HCT116 (cell line): ENCODE data around the gene PPFIBP1. TPM values are rescaled to one million over a fixed set of nuclear protein-coding genes. Genes with fewer than 3 reads are reported as not detected.

Source experiments
- ATAC-seq: fragments of 200-7000 bp; cut with Tn5 transposase; 2 replicates; pipeline ENCODE4 v1.9.1; 2020; ENCODE audit warnings: mild to moderate bottlenecking, moderate library complexity
- BruUV-seq: library from RNA; stranded (reverse); fragments of 400-500 nt; replicated peaks from 2 replicates; lab custom pipeline; 2021; lab: Mats Ljungman, UMichigan
- CTCF ChIA-PET: fragments of 300-600 bp; sonication (Branson Sonifier 250); formaldehyde crosslinking; loops from one replicate; lab custom pipeline; 2021; ENCODE audit warnings: antibody characterized with exemption; lab: Charles Lee
- POLR2A ChIA-PET: fragments of 300-600, 350-600 bp; sonication (Branson Sonifier 250); formaldehyde crosslinking; loops from one replicate; lab custom pipeline; 2021; ENCODE audit warnings: antibody characterized with exemption; lab: Charles Lee
- RAD21 ChIA-PET, 2 experiments: fragments of 300-600 bp; sonication (Branson Sonifier 250); formaldehyde crosslinking; loops; one replicate each; lab custom pipeline; 2023; ENCODE audit warnings: low total read pairs in 2 of 2; ENCODE audit not compliant: uncharacterized antibody in 2 of 2, unreplicated experiment in 2 of 2, low non-redundant PET in 1 of 2; lab: Charles Lee
- DNase-seq: peaks from one replicate; pipeline ENCODE4 v3.0.0-alpha.2; 2010; ENCODE audit warnings: low read depth, low spot score
- H2AFZ ChIP-seq: fragments of 200-600 bp; shearing (Covaris generic), sonication (generic); 2 replicates; pipeline ENCODE4 v1.6.1; 2017; ENCODE audit warnings: low read depth, mixed run types, mixed read lengths, antibody characterized with exemption, low read length; ENCODE audit not compliant: poor library complexity, severe bottlenecking
- H3K27ac ChIP-seq: 2 replicates; pipeline ENCODE4 v1.5.1; 2012; ENCODE audit warnings: low read depth, low read length
- H3K27me3 ChIP-seq: fragments of 200-600 bp; sonication (generic); 2 replicates; pipeline ENCODE4 v1.6.1; 2016; ENCODE audit warnings: mixed run types, low read length, mixed read lengths; ENCODE audit not compliant: insufficient read depth
- H3K36me3 ChIP-seq, 2 experiments: fragments of 200-500 bp in 1 of 2; fragments of 200-600 bp in 1 of 2; sonication (Bioruptor generic) in 1 of 2; sonication (generic) in 1 of 2; 2 replicates each; pipeline versions ENCODE4 v1.5.1 to v1.6.1; 2014 to 2016; ENCODE audit warnings: low read length in 2 of 2, inconsistent platforms in 1 of 2, mixed read lengths in 1 of 2, mixed run types in 1 of 2; ENCODE audit not compliant: insufficient read depth in 2 of 2, control insufficient read depth in 1 of 2
- H3K4me1 ChIP-seq, 2 experiments: fragments of 200-600 bp in 1 of 2; sonication (generic) in 1 of 2; 2 replicates each; pipeline versions ENCODE4 v1.5.1 to v1.6.1; 2012 to 2017; ENCODE audit warnings: low read length in 2 of 2, inconsistent platforms in 1 of 2, mild to moderate bottlenecking in 1 of 2, mixed read lengths in 1 of 2, mixed run types in 1 of 2, moderate library complexity in 1 of 2; ENCODE audit not compliant: insufficient read depth in 2 of 2, control insufficient read depth in 1 of 2
- H3K4me2 ChIP-seq: fragments of 200-600 bp; sonication (generic); 2 replicates; pipeline ENCODE4 v1.6.1; 2017; ENCODE audit warnings: mixed run types, low read length, mixed read lengths
- H3K4me3 ChIP-seq, 2 experiments: fragments of 200-600 bp in 1 of 2; sonication (generic) in 1 of 2; replicated peaks in 1 of 2; 2 replicates each; pipeline ENCODE4 v1.5.1; 2011 to 2016; ENCODE audit warnings: low read length in 2 of 2, control low read depth in 1 of 2, low read depth in 1 of 2, mild to moderate bottlenecking in 1 of 2, mixed read lengths in 1 of 2, mixed run types in 1 of 2
- H3K79me2 ChIP-seq: fragments of 200-600 bp; sonication (generic); 2 replicates; pipeline ENCODE4 v1.6.1; 2017; ENCODE audit warnings: mild to moderate bottlenecking, mixed run types, low read length, moderate library complexity, mixed read lengths; ENCODE audit not compliant: insufficient read depth
- H3K9ac ChIP-seq: fragments of 200-600 bp; sonication (generic); 2 replicates; pipeline ENCODE4 v1.6.1; 2016; ENCODE audit warnings: low read length, mixed read lengths
- H3K9me2 ChIP-seq: fragments of 200-600 bp; sonication (generic), shearing (Covaris generic); 2 replicates; pipeline ENCODE4 v1.6.1; 2017; ENCODE audit warnings: mixed run types, mild to moderate bottlenecking, moderate library complexity; ENCODE audit not compliant: insufficient read depth
- H3K9me3 ChIP-seq, 2 experiments: fragments of 200-500 bp in 1 of 2; fragments of 200-600 bp in 1 of 2; sonication (Bioruptor generic) in 1 of 2; sonication (generic) in 1 of 2; 2 replicates each; pipeline ENCODE4 v1.6.1; 2014 to 2017; ENCODE audit warnings: low read length in 2 of 2, mixed read lengths in 2 of 2, inconsistent platforms in 1 of 2, low read depth in 1 of 2, mild to moderate bottlenecking in 1 of 2, mixed run types in 1 of 2, moderate library complexity in 1 of 2; ENCODE audit not compliant: control insufficient read depth in 1 of 2, insufficient read depth in 1 of 2
- H4K20me1 ChIP-seq: fragments of 200-600 bp; sonication (generic), shearing (Covaris generic); 2 replicates; pipeline ENCODE4 v1.6.1; 2017; ENCODE audit warnings: mixed run types, mild to moderate bottlenecking, moderate library complexity; ENCODE audit not compliant: insufficient read depth
- EZH2phosphoT487 ChIP-seq: fragments of 200-600 bp; IDR thresholded peaks from 2 replicates; pipeline ENCODE4 v1.6.1; 2018; ENCODE audit warnings: antibody characterized with exemption, borderline replicate concordance
- JUND ChIP-seq: IDR thresholded peaks from 2 replicates; pipeline ENCODE4 v1.6.1; 2012
- MAX ChIP-seq: IDR thresholded peaks from 2 replicates; pipeline ENCODE4 v1.6.1; 2012
- POLR2A ChIP-seq: IDR thresholded peaks from 2 replicates; pipeline ENCODE4 v1.7.0; 2011; ENCODE audit warnings: borderline replicate concordance; ENCODE audit not compliant: insufficient read depth, insufficient read length; ENCODE audit errors: extremely low read depth
- SP1 ChIP-seq: IDR thresholded peaks from 2 replicates; pipeline ENCODE4 v1.6.1; 2012; ENCODE audit warnings: low read depth
- SRF ChIP-seq: IDR thresholded peaks from 2 replicates; pipeline ENCODE4 v1.6.1; 2012; ENCODE audit warnings: low read depth
- ZBTB33 ChIP-seq: IDR thresholded peaks from 2 replicates; pipeline ENCODE4 v1.6.1; 2011; ENCODE audit warnings: mild to moderate bottlenecking, low read length, moderate library complexity; ENCODE audit not compliant: insufficient replicate concordance; ENCODE audit errors: extremely low read depth
- ZFX ChIP-seq: fragments of 450-650 bp; IDR thresholded peaks from 2 replicates; pipeline ENCODE4 v1.6.1; 2017
- ZNF274 ChIP-seq: fragments of 200-500 bp; sonication (Bioruptor generic); IDR thresholded peaks from 2 replicates; pipeline ENCODE4 v1.6.1; 2014; ENCODE audit warnings: mild to moderate bottlenecking, low read depth, low read length, inconsistent platforms
- intact Hi-C: fragments of 100-400 bp; cut with micrococcal nuclease; formaldehyde crosslinking; loops from 2 replicates; pipeline ENCODE4 v1.10.0; 2022
- total RNA-seq: library from RNA; stranded (reverse); gene quantifications from one replicate; pipeline ENCODE4 v1.2.1, GENCODE V29; 2021; ENCODE audit not compliant: unreplicated experiment
- TF ChIP-seq, protein P1 (sequence below): IDR thresholded peaks from 2 replicates; pipeline ENCODE4 v1.6.1; 2012; ENCODE audit warnings: low read depth

Gene PPFIBP1
- total RNA-seq, 1 experiment from 2014 or later = 102 TPM

DNA sequence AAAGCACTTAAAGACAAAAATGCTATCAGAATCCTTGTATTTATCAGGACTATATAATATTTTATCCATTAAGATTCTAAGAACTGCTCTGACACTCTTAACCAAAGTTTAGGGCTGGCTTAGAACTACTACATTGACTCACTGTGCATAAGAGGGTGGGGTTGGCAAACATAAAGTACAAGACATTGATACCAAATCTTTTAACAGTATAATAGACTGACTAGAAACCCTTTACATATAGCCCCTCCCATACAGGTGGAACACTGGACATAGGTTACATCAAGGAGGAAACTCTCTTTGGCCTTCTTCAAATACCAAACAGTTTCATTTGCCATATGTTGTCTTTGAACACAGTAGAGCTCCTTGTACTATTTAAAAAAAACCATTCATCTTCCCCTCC, 156.6 kb downstream of the PPFIBP1 start:
- H2AFZ ChIP-seq = no peak overlapping the region
- no peak overlapping the region for H3K4me2 ChIP-seq
- H3K27ac ChIP-seq = no peak overlapping the region
- no peak for TF ChIP-seq POLR2A
- TF ChIP-seq SP1 = no peak
- no peak for TF ChIP-seq ZNF274
- TF ChIP-seq MAX = no peak
- TF ChIP-seq ZFX = no peak
- no peak for TF ChIP-seq EZH2phosphoT487
- TF ChIP-seq JUND = no peak
- TF ChIP-seq ZBTB33 = no peak
- TF ChIP-seq, protein P1, sequence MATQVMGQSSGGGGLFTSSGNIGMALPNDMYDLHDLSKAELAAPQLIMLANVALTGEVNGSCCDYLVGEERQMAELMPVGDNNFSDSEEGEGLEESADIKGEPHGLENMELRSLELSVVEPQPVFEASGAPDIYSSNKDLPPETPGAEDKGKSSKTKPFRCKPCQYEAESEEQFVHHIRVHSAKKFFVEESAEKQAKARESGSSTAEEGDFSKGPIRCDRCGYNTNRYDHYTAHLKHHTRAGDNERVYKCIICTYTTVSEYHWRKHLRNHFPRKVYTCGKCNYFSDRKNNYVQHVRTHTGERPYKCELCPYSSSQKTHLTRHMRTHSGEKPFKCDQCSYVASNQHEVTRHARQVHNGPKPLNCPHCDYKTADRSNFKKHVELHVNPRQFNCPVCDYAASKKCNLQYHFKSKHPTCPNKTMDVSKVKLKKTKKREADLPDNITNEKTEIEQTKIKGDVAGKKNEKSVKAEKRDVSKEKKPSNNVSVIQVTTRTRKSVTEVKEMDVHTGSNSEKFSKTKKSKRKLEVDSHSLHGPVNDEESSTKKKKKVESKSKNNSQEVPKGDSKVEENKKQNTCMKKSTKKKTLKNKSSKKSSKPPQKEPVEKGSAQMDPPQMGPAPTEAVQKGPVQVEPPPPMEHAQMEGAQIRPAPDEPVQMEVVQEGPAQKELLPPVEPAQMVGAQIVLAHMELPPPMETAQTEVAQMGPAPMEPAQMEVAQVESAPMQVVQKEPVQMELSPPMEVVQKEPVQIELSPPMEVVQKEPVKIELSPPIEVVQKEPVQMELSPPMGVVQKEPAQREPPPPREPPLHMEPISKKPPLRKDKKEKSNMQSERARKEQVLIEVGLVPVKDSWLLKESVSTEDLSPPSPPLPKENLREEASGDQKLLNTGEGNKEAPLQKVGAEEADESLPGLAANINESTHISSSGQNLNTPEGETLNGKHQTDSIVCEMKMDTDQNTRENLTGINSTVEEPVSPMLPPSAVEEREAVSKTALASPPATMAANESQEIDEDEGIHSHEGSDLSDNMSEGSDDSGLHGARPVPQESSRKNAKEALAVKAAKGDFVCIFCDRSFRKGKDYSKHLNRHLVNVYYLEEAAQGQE = no peak
- no peak for TF ChIP-seq SRF
- ChIA-PET RAD21 (no interaction called here), CTCF (no interaction called here), POLR2A (no interaction called here)
- no peaks in the 10 kb centered on the region for H4K20me1 ChIP-seq
- no TSS peak for BruUV-seq
- no peaks in the 10 kb centered on the region for H3K9me3 ChIP-seq
- H3K36me3 ChIP-seq = peaks cover 15 to 18% of the 10 kb centered on the region in 2 experiments; a peak in 3 of 4 replicates
- no peaks in the 10 kb centered on the region for H3K9me2 ChIP-seq
- H3K4me3 ChIP-seq = no peak overlapping the region
- H3K27me3 ChIP-seq = no peaks in the 10 kb centered on the region
- no peak overlapping the region for H3K9ac ChIP-seq
- intact Hi-C loops = no loop called here
- no peak for ATAC-seq
- no peaks in the 10 kb centered on the region for H3K79me2 ChIP-seq
- no peaks in the 10 kb centered on the region for H3K4me1 ChIP-seq
- no peak for DNase-seq
